Neural progenitor cell (in vitro differentiated cells): ENCODE measurements around the gene CELSR3. TPM values are rescaled to one million over a fixed set of nuclear protein-coding genes. Genes with fewer than 3 reads are reported as not detected.

Experiments used
- DNase-seq: peaks from one replicate; pipeline ENCODE4 v3.0.0-alpha.2; 2016; ENCODE audit warnings: low spot score
- H2AFZ ChIP-seq: fragments of 200-600 bp; sonication (generic); replicated peaks from 2 replicates; pipeline ENCODE4 v1.6.1; 2016; ENCODE audit warnings: antibody characterized with exemption
- H3F3A ChIP-seq: fragments of 200-600 bp; sonication (generic); 2 replicates; pipeline ENCODE4 v1.6.1; 2016; ENCODE audit warnings: antibody characterized with exemption, low read depth
- H3K27ac ChIP-seq: fragments of 200-600 bp; sonication (generic); 2 replicates; pipeline ENCODE4 v1.5.1; 2016; ENCODE audit warnings: mild to moderate bottlenecking
- H3K27me3 ChIP-seq: fragments of 200-600 bp; sonication (generic); 2 replicates; pipeline ENCODE4 v1.6.1; 2016; ENCODE audit warnings: mild to moderate bottlenecking, moderate library complexity
- H3K36me3 ChIP-seq: fragments of 200-600 bp; sonication (generic); 2 replicates; pipeline ENCODE4 v1.5.1; 2016
- H3K4me1 ChIP-seq: fragments of 200-600 bp; sonication (generic); 2 replicates; pipeline ENCODE4 v1.6.1; 2016; ENCODE audit warnings: mixed run types
- H3K4me2 ChIP-seq: fragments of 200-600 bp; sonication (generic); 2 replicates; pipeline ENCODE4 v1.6.1; 2016
- H3K4me3 ChIP-seq: fragments of 200-600 bp; sonication (generic); 2 replicates; pipeline ENCODE4 v1.5.1; 2016
- H3K79me2 ChIP-seq: fragments of 200-600 bp; sonication (generic); 2 replicates; pipeline ENCODE4 v1.6.1; 2016; ENCODE audit warnings: low read depth
- H3K9ac ChIP-seq: fragments of 200-600 bp; sonication (generic); 2 replicates; pipeline ENCODE4 v1.6.1; 2016
- H3K9me3 ChIP-seq: fragments of 200-600 bp; sonication (generic); 2 replicates; pipeline ENCODE4 v1.5.1; 2016; ENCODE audit warnings: low read depth
- H4K20me1 ChIP-seq: fragments of 200-600 bp; sonication (generic); 2 replicates; pipeline ENCODE4 v1.6.1; 2016; ENCODE audit warnings: low read depth
- H3K27ac Mint-ChIP-seq: 3 replicates; pipeline ENCODE4 v1.8.0; 2021; ENCODE audit warnings: mixed read lengths
- H3K27me3 Mint-ChIP-seq: 2 replicates; pipeline ENCODE4 v1.8.0; 2022; ENCODE audit warnings: low read depth, mild to moderate bottlenecking, inconsistent platforms, moderate library complexity, mixed read lengths; ENCODE audit not compliant: insufficient read depth
- H3K36me3 Mint-ChIP-seq: 3 replicates; pipeline ENCODE4 v1.8.0; 2021; ENCODE audit warnings: mixed read lengths
- H3K4me1 Mint-ChIP-seq: 3 replicates; pipeline ENCODE4 v1.8.0; 2021; ENCODE audit warnings: mixed read lengths
- H3K4me3 Mint-ChIP-seq: 3 replicates; pipeline ENCODE4 v1.8.0; 2021; ENCODE audit warnings: mild to moderate bottlenecking, moderate library complexity, mixed read lengths
- H3K9me3 Mint-ChIP-seq: 3 replicates; pipeline ENCODE4 v1.8.0; 2020; ENCODE audit warnings: mixed read lengths
- CTCF ChIP-seq: fragments of 200-600 bp; sonication (generic); IDR thresholded peaks from 2 replicates; pipeline ENCODE4 v1.5.1; 2017; ENCODE audit warnings: antibody characterized with exemption, mild to moderate bottlenecking
- EZH2 ChIP-seq: fragments of 200-600 bp; sonication (generic); IDR thresholded peaks from 2 replicates; pipeline ENCODE4 v1.6.1; 2017; ENCODE audit warnings: antibody characterized with exemption, mild to moderate bottlenecking, moderate library complexity
- EZH2phosphoT487 ChIP-seq: fragments of 200-600 bp; sonication (generic); IDR thresholded peaks from 2 replicates; pipeline ENCODE4 v1.6.1; 2017; ENCODE audit warnings: antibody characterized with exemption
- total RNA-seq: library from RNA; depleted of rRNA; stranded (reverse); fragments of >200 nt; gene quantifications from 2 replicates; pipeline ENCODE4 v1.2.3, GENCODE V29; 2015; ENCODE audit warnings: low replicate concordance

CELSR3 gene
- total RNA-seq, 1 donor from 2014 or later, result 9.9 TPM

- H2AFZ ChIP-seq, result no peak overlapping the region
- no peak overlapping the region for H3K4me3 ChIP-seq
- TF ChIP-seq EZH2 (no peak), CTCF (no peak), EZH2phosphoT487 (no peak)
- Mint-ChIP-seq H3K36me3 (peaks cover 11% of the 10 kb centered on the region), H3K4me1 (peaks cover 6% of the 10 kb centered on the region), H3K9me3 (no peaks in the 10 kb centered on the region), H3K27me3 (peaks cover 3% of the 10 kb centered on the region), H3K4me3 (no peak overlapping the region), H3K27ac (no peak overlapping the region)
- H4K20me1 ChIP-seq, result no peaks in the 10 kb centered on the region
- H3K36me3 ChIP-seq, result no peaks in the 10 kb centered on the region
- no peaks in the 10 kb centered on the region for H3K9me3 ChIP-seq
- DNase-seq, result no peak
- H3K27ac ChIP-seq, result no peak overlapping the region
- H3K9ac ChIP-seq, result no peak overlapping the region
- no peaks in the 10 kb centered on the region for H3K79me2 ChIP-seq
- H3K27me3 ChIP-seq, result no peaks in the 10 kb centered on the region
- H3K4me1 ChIP-seq, result no peaks in the 10 kb centered on the region
- no peak overlapping the region for H3K4me2 ChIP-seq
- H3F3A ChIP-seq, result no peaks in the 10 kb centered on the region
These were observed 14.4 kb downstream of the CELSR3 start for GRCh38 chr3:48648188-48648850.

GRCh38 chr3:48647714-48648113 is 15.0 kb downstream of the CELSR3 start:
- no peak for DNase-seq
- Histone ChIP-seq H3K27ac (no peak overlapping the region), H3K4me3 (no peak overlapping the region), H2AFZ (no peak overlapping the region), H4K20me1 (no peaks in the 10 kb centered on the region), H3K36me3 (no peaks in the 10 kb centered on the region), H3K9me3 (no peaks in the 10 kb centered on the region), H3K9ac (no peak overlapping the region), H3K4me2 (no peak overlapping the region), H3K27me3 (no peaks in the 10 kb centered on the region), H3K4me1 (no peaks in the 10 kb centered on the region), H3F3A (no peaks in the 10 kb centered on the region), H3K79me2 (no peaks in the 10 kb centered on the region)
- TF ChIP-seq EZH2 (no peak), EZH2phosphoT487 (no peak), CTCF (no peak)
- Mint-ChIP-seq H3K27me3 (peaks cover 2% of the 10 kb centered on the region), H3K4me1 (peaks cover 3% of the 10 kb centered on the region), H3K4me3 (no peak overlapping the region), H3K9me3 (no peaks in the 10 kb centered on the region), H3K27ac (no peak overlapping the region), H3K36me3 (peaks cover 5% of the 10 kb centered on the region)

- DNase-seq, result no peak
- Histone ChIP-seq H4K20me1 (no peaks in the 10 kb centered on the region), H3K9me3 (no peaks in the 10 kb centered on the region), H3F3A (no peaks in the 10 kb centered on the region), H3K4me2 (no peak overlapping the region), H2AFZ (no peak overlapping the region), H3K4me1 (no peaks in the 10 kb centered on the region), H3K27ac (no peak overlapping the region), H3K4me3 (no peak overlapping the region), H3K79me2 (no peaks in the 10 kb centered on the region), H3K27me3 (no peaks in the 10 kb centered on the region), H3K9ac (no peak overlapping the region), H3K36me3 (no peaks in the 10 kb centered on the region)
- Mint-ChIP-seq H3K4me1 (no peaks in the 10 kb centered on the region), H3K4me3 (no peak overlapping the region), H3K27me3 (peaks cover 2% of the 10 kb centered on the region), H3K36me3 (no peaks in the 10 kb centered on the region), H3K9me3 (no peaks in the 10 kb centered on the region), H3K27ac (no peak overlapping the region)
- no peak for TF ChIP-seq EZH2
- TF ChIP-seq CTCF, result no peak
- TF ChIP-seq EZH2phosphoT487, result no peak
These were observed 17.6 kb downstream of the CELSR3 start for GRCh38 chr3:48644898-48645760.
